Measurements from ENCODE around the gene PTPN1. TPM values are rescaled to one million over a fixed set of nuclear protein-coding genes. Genes with fewer than 3 reads are reported as not detected.
A peak's percentile ranks its signal among the peaks of the same experiment; 100 is the strongest.

The PTPN1 gene
- total RNA-seq, 1 donor: 28.6 TPM

DNA sequence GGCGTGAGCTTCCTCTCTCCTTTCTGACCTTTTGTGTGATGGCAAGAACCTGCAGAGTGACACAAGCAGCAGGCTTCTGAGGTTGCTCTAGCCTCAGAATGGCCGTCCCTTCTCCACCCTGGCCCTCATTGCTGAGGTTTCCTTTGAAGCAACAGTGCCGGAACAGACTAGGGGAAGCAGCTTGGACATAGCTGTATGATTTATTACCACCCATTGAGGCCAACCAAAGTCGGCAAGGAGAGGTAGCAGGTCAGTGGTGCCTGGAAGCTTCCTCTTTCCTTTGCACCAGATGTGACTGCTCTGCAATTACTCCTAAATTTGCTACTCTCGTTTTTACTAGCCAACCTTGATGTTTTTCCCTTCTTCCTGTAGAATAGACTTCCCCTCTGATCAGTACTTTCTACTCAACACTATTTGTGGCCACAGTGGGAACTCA, 31.4 kb downstream of the PTPN1 start:
- peak overlapping the region; percentile 77 for H3K27ac ChIP-seq (ENCODE audit: low read depth, low read length)
- peaks cover 88% of the 10 kb centered on the region for H3K79me2 ChIP-seq (ENCODE audit: insufficient read depth, low read length)
- no peaks in the 10 kb centered on the region for H3K27me3 ChIP-seq (ENCODE audit: insufficient read depth, low read length)
- peaks cover 29% of the 10 kb centered on the region for H3K4me1 ChIP-seq (ENCODE audit: insufficient read depth, low read length)
- H3K9me3 ChIP-seq (ENCODE audit: low read depth, low read length): no peaks in the 10 kb centered on the region
- no peak for DNase-seq (ENCODE audit: insufficient read length, low spot score, missing footprints)
- H2AFZ ChIP-seq (ENCODE audit: low read length): no peak overlapping the region
- peaks cover 4% of the 10 kb centered on the region for H4K20me1 ChIP-seq (ENCODE audit: insufficient read depth, low read length)
- H3K4me2 ChIP-seq (ENCODE audit: insufficient read depth, low read length): peak overlapping the region; percentile 75
- H3K36me3 ChIP-seq (ENCODE audit: insufficient read depth, low read length): no peaks in the 10 kb centered on the region
- TF ChIP-seq, protein P1, sequence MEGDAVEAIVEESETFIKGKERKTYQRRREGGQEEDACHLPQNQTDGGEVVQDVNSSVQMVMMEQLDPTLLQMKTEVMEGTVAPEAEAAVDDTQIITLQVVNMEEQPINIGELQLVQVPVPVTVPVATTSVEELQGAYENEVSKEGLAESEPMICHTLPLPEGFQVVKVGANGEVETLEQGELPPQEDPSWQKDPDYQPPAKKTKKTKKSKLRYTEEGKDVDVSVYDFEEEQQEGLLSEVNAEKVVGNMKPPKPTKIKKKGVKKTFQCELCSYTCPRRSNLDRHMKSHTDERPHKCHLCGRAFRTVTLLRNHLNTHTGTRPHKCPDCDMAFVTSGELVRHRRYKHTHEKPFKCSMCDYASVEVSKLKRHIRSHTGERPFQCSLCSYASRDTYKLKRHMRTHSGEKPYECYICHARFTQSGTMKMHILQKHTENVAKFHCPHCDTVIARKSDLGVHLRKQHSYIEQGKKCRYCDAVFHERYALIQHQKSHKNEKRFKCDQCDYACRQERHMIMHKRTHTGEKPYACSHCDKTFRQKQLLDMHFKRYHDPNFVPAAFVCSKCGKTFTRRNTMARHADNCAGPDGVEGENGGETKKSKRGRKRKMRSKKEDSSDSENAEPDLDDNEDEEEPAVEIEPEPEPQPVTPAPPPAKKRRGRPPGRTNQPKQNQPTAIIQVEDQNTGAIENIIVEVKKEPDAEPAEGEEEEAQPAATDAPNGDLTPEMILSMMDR (IDR thresholded peaks at IDR 0.05; ENCODE audit: extremely low read depth, low read depth, low read length): no peak
- H3K4me3 ChIP-seq (ENCODE audit: insufficient read depth, low read length): peak overlapping the region; percentile 0

DNA sequence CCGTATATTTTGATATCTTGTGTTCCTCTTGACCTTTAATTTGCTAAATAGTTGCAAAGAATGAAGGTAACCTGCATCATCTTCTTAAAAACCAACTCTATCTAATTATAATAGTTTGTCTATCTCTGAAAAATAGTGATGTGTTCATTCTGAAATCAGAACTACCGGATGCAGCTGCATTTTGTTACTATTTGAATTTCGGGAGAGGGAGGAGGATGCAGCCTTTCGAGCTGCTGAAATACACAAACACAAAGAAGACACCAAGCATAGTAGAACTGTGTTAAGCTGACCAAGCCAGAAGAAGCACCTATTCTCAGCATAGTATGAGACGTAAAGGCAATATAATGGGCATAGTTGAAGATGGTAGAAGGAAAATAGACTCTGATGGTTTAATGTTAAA, 33.1 kb downstream of the PTPN1 start:
- Histone ChIP-seq H3K4me2 (ENCODE audit: insufficient read depth, low read length) (no peak overlapping the region), H3K79me2 (ENCODE audit: insufficient read depth, low read length) (peaks cover 88% of the 10 kb centered on the region), H3K4me1 (ENCODE audit: insufficient read depth, low read length) (peaks cover 31% of the 10 kb centered on the region), H4K20me1 (ENCODE audit: insufficient read depth, low read length) (peaks cover 4% of the 10 kb centered on the region), H3K4me3 (ENCODE audit: insufficient read depth, low read length) (no peak overlapping the region), H3K9me3 (ENCODE audit: low read depth, low read length) (no peaks in the 10 kb centered on the region), H2AFZ (ENCODE audit: low read length) (no peak overlapping the region), H3K27ac (ENCODE audit: low read depth, low read length) (no peak overlapping the region), H3K36me3 (ENCODE audit: insufficient read depth, low read length) (peaks cover 1% of the 10 kb centered on the region), H3K27me3 (ENCODE audit: insufficient read depth, low read length) (no peaks in the 10 kb centered on the region)
- TF ChIP-seq, protein P1 (IDR thresholded peaks at IDR 0.05; ENCODE audit: extremely low read depth, low read depth, low read length): no peak
- peak; percentile 5 for DNase-seq (ENCODE audit: insufficient read length, low spot score, missing footprints)

DNA sequence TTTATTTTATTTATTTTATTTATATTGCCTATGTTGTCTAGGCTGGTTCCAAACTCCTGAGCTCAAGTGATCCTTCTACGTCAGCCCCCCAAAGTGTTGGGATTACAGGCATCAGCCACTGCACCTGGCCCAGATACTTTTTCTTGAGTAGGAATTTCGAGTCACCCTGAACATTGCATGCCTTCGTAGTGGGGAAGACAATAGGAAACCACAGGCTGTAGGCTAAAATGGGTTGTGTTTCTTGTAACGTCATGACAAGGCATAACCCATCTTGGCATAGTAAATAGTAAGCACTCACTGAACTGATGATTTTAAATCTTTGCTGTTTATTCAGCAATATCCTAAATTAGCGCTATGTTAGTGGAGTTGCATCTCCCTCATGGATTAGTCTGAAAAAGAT, 34.9 kb downstream of the PTPN1 start:
- Histone ChIP-seq H3K4me2 (ENCODE audit: insufficient read depth, low read length) (no peak overlapping the region), H3K27me3 (ENCODE audit: insufficient read depth, low read length) (no peaks in the 10 kb centered on the region), H3K36me3 (ENCODE audit: insufficient read depth, low read length) (peaks cover 12% of the 10 kb centered on the region), H4K20me1 (ENCODE audit: insufficient read depth, low read length) (peaks cover 4% of the 10 kb centered on the region), H3K4me3 (ENCODE audit: insufficient read depth, low read length) (no peak overlapping the region), H3K4me1 (ENCODE audit: insufficient read depth, low read length) (peaks cover 31% of the 10 kb centered on the region), H2AFZ (ENCODE audit: low read length) (no peak overlapping the region), H3K79me2 (ENCODE audit: insufficient read depth, low read length) (peaks cover 89% of the 10 kb centered on the region), H3K27ac (ENCODE audit: low read depth, low read length) (no peak overlapping the region), H3K9me3 (ENCODE audit: low read depth, low read length) (no peaks in the 10 kb centered on the region)
- TF ChIP-seq, protein P1 (IDR thresholded peaks at IDR 0.05; ENCODE audit: extremely low read depth, low read depth, low read length): no peak
- no peak for DNase-seq (ENCODE audit: insufficient read length, low spot score, missing footprints)

DNA sequence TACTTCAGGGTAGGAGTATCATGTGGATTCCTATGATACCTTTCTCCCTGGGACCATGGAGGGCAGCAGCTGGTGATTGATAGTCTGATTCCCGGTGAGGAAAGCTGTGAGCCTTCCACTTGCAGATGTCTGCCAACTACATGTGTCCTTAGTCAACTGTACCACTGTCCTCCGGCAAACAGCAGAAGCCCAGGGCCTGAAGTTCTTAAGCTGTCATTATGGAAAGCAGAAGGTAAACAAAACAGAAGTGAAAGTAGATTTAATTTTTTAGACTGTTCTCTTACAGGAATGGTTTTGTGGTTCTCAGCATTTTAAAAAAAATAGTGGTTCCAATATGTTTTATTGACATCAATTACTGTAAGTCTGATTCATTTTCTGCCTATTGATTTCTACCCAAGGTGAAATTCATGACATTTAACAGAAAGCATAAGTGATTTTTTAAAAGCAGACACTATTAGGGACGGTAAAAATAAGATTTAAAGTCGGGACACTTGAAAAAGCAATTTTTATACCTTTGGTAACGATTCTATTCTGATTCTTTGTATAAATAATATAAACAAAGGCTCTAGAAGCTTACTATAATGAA, 36.6 kb downstream of the PTPN1 start:
- no peaks in the 10 kb centered on the region for H3K27me3 ChIP-seq (ENCODE audit: insufficient read depth, low read length)
- peak overlapping the region; percentile 63 for H3K27ac ChIP-seq (ENCODE audit: low read depth, low read length)
- H3K4me3 ChIP-seq (ENCODE audit: insufficient read depth, low read length): peak overlapping the region; percentile 55
- no peaks in the 10 kb centered on the region for H3K9me3 ChIP-seq (ENCODE audit: low read depth, low read length)
- TF ChIP-seq, protein P1 (IDR thresholded peaks at IDR 0.05; ENCODE audit: extremely low read depth, low read depth, low read length): no peak
- H3K4me2 ChIP-seq (ENCODE audit: insufficient read depth, low read length): peak overlapping the region; percentile 83
- peak overlapping the region; percentile 38 for H2AFZ ChIP-seq (ENCODE audit: low read length)
- peaks cover 12% of the 10 kb centered on the region for H3K36me3 ChIP-seq (ENCODE audit: insufficient read depth, low read length)
- H3K79me2 ChIP-seq (ENCODE audit: insufficient read depth, low read length): peaks cover 96% of the 10 kb centered on the region
- peaks cover 4% of the 10 kb centered on the region for H4K20me1 ChIP-seq (ENCODE audit: insufficient read depth, low read length)
- no peak for DNase-seq (ENCODE audit: insufficient read length, low spot score, missing footprints)
- peaks cover 16% of the 10 kb centered on the region for H3K4me1 ChIP-seq (ENCODE audit: insufficient read depth, low read length)

Measured in osteoblast (primary cell).